Measurements from ENCODE around the gene ARGFX. TPM values are rescaled to one million over a fixed set of nuclear protein-coding genes. Genes with fewer than 3 reads are reported as not detected.

ARGFX gene
- total RNA-seq, 2 experiments from 2014 or later: not detected

Other genes starting within 250 kb of the ARGFX start
- 58.2 and 61.1 TPM in 2 replicates for gene POLQ, start 22.0 kb upstream of the ARGFX start, total RNA-seq (2014; rRNA removed; shearing (Covaris generic))
- 50.9 and 56.8 TPM in 2 replicates for gene POLQ, start 22.0 kb upstream of the ARGFX start, total RNA-seq (2022)
- not detected in 2 replicates for gene FBXO40, start 25.4 kb downstream of the ARGFX start, total RNA-seq (2014; rRNA removed; shearing (Covaris generic))
- not detected in 2 replicates for gene FBXO40, start 25.4 kb downstream of the ARGFX start, total RNA-seq (2022)
- 124 and 167 TPM in 2 replicates for gene HCLS1, start 93.0 kb downstream of the ARGFX start, total RNA-seq (2014; rRNA removed; shearing (Covaris generic))
- 235 and 241 TPM in 2 replicates for gene HCLS1, start 93.0 kb downstream of the ARGFX start, total RNA-seq (2022)
- 11.5 and 15.4 TPM in 2 replicates for gene GOLGB1, start 181.8 kb downstream of the ARGFX start, total RNA-seq (2014; rRNA removed; shearing (Covaris generic))
- gene GOLGB1, start 181.8 kb downstream of the ARGFX start, total RNA-seq (2022): 30.3 and 32.1 TPM in 2 replicates

All from OCI-LY7 (cell line).